NK-92 (cell line): Measurements from ENCODE around the gene PIP5K1C.
"Not testable (repeated sequence)": the region's sequence is repeated elsewhere in the genome, so short reads cannot be mapped to it uniquely, and the experiment has no call there.

Experiments used
- DNase-seq: peaks from one replicate; lab custom pipeline; 2025; ENCODE audit not compliant: unreplicated experiment; lab: John Stamatoyannopoulos, UW

Gene PIP5K1C

GRCh38 chr19:3661284-3662238 is 38.7 kb downstream of the PIP5K1C start:
- no peak for DNase-seq

DNA sequence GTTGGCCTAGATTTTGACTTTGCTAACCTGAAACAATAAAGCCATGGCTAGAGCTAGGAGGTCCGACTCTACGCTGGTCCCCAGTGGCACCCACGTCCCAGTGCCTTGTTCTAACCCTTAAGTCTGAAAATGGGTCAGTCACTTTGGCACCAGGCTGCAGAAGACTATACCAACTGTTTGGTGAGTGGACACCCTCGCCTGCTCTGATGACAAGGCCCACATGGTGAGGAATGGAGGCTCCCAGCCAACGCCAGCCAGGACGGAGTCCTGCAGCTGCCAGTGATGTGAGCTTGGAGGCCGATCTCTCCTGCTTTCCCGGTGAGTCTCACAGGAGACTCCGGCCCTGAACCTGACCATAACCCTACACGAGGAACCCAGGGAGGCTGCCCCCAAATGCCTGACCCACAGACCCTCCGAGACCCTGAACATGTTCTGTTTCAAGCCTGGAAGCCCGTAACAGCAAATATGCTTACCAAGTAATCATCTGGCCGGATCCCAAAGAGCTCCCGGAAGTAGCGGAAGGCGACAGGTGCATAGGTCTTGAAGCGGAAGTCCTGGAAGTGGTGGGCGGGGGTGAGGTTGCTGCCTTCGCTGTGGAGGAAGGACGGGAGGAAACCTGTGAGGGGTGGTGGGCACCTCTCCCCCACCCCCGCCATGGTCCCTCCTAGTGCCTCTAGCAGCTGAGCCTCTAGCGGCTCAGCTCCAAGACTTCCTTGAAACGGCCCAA is 39.6 kb downstream of the PIP5K1C start:
- DNase-seq = no peak

DNA sequence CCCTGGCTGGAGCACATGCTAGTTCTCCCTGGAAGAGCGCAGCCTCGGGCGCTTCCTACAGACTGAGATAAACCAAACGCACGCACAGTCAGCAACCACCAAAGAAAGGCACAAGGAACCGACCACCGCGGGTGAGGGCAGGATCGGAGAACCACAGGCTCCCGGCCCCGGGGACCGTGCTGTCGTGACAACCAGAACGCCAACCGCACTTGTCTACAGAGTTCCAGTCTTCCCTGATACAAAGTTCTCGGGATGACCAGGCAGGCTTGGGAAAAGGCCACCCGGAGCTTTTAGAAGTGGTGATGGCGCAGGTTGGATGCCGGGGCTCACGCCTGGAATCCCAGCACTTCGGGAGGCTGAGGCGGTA is 40.5 kb downstream of the PIP5K1C start:
- no peak for DNase-seq

DNA sequence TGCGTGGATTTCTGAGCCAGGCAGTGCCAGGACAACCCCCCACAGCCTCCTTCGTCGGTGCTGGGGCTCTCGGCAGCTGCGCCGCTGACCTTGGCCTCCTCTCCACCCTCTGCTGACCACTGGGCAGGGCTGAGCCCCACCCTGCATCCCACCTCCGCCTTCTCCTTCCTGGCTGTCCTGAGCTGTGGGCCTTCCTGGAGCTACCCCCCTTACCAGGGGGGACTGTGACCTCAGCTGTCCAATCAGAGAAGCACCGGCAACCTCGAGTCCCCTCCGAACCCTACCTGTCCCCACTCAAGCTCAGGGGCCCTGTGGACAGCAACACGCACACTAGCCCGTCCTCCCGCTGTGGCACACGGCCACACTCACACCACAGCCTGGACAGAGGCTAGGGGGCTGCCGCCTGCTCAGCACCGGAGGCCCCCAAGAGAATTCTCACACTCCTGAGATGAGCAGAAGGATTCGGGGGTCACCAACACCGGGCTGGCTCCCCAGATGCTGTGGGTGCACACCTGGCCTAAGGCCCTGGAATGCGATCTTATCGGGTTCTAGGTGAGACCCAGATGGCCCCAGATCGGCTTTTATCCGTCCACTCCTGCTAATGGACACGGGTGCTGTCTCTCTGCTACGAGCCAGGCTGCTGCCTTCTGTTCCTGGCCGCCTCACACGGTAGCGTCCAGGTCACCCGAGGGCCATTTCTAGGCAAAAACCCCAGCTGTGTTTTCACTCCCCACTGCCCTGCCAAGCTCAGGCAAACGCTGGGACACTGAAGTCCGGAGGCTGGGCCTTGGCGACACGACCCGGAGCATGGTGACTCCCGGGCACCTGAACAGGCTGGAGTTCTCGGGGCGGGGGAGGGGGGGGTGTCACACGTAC is 41.2 kb downstream of the PIP5K1C start:
- DNase-seq = no peak

GRCh38 chr19:3658004-3658869 is 42.0 kb downstream of the PIP5K1C start:
- DNase-seq = no peak

DNA sequence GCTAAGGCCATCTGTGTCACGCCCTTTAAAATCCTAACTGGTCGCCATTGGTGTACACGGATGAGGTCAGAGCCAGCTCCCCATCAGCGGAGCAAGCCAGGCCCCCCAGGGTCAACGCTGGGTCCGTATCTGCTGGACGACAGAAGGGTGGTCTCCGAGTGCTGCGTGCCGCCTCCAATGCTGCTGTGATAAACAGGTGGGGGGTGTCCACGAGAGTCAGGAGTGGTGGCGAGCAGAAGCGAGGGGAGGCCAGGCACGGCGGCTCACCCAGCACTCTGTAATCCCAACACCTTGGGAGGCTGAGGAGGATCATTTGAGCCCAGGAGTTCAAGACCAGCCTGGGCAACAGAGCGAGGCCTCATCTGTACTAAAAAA is 42.9 kb downstream of the PIP5K1C start:
- no peak for DNase-seq

- no peak for DNase-seq
Measured at GRCh38 chr19:3656747-3657394, 43.4 kb downstream of the PIP5K1C start.

DNA sequence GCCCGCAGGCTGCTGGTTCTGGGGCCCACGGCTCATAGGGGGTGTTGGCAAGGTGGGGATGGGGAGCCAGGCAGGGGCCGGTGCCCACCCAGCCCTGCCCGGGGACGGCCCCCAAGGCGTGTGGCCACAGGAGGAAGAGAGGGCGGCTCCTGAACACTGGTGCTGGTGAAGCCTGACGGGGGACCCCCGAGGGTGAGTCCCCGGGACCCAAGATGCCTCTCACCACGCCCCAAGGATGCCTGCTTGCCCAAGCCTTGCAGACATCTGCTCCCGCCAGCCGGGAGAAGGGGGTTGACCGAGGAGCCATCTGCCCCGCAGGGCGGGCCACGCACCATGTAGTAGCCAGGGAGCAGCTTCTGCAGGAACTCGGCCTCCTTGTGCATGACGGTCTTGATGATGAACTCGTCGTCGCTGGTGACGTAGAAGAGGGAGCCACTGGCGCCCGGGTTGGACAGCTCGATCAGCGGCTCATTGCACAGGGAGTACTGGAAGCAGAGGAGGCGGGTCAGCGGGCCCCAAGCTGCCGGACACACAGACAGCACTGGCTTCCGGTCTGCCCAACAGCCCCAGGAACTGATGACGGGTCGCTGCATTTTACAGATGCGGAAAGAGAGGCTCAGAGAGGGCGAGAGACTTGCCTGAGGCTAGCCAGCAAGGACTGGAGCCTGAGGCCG is 44.1 kb downstream of the PIP5K1C start:
- no peak for DNase-seq

- DNase-seq = no peak
Measured at GRCh38 chr19:3655402-3656072, 44.7 kb downstream of the PIP5K1C start.

GRCh38 chr19:3653865-3654513 is 46.3 kb downstream of the PIP5K1C start:
- no peak for DNase-seq

DNA sequence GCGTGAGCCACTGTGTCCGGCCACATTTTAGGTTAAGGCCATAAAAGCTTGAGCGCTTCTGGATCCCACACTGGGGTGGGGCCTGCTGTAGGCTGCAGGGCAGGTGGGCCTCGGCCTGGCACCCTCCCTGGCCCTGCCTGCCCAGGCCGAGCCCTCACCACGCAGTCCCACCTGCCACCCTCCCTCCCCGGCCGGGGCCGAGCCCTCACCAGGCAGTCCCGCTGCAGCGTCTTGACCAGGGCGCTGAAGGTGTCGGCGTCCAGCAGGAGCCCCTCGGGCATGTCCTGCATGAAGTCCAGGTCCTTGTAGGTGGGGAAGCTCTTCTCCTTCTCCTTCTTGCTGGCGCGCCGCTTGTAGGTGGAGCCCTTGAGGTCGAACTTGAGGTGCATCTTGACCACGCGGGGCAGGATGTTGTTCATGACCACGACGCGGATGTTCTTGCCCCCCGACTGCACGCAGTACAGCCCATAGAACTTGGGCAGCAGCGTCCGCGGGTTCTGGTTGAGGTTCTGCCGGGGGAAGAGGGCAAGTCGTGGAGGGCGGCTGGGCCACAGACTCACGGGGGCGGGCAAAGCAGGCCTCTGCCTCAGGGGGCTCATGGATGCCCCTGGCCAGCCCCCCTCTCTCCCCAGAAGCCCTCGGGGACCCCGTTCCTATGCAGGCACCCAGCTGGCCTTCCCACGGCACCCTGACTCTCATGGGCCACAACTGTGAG is 47.0 kb downstream of the PIP5K1C start:
- DNase-seq = no peak

DNA sequence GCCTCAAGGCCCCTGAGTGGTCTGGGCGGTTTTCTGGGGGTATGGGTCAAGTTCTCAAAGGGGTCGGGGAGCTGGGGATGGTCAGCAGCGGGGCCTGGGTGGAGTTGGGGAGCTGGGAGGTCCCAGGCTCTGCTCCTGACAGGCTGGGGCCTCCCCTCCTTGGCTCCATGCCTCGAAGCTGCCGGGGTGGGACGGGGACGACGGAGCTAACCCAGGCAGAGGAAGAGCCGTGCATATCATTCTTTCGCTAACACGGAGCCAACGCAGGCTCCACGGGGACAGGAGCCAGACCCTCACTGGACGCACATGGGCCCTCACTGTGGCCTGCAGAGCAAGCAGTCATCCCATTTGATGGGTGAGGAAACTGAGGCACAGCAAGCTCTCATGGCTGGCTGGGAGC is 47.8 kb downstream of the PIP5K1C start:
- no peak for DNase-seq

DNA sequence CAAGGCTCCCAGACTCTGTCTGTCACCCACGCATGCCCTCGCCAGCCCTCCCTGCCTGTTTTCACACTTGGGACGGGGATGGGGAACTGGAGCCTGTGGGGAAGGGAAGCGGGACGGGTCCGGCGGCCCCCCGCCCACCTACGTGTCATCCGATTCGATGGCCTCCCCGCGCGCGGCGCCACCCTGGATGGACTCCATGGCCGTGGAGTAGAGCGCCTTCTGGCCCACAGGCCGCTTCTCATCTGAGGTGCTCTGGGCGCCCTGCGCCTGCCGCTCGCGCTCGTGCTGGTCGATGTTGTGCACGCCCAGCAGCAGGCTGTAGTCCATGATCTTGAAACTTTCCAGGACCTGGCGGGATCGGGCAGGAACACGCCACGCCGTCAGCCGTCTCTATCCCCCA is 48.6 kb downstream of the PIP5K1C start:
- no peak for DNase-seq

DNA sequence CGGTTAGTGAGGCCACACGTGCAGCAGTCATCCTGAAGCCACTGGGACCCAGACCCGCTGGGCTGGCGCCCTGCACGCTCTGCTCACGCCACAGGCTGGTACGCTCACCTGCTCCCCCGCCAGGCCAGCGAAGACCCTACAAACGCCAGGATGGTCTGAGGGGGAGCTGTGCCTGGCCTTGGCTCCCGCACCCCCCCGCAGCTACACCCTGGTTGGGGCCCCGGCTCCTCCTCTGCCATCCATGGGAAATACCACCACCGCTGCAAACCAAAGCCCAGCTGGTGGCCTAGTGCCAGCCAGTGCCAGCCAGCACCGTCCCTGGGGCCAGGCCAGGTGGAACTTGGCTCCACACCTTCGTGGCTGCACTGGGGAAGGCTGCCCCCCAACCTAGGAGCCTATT is 50.4 kb downstream of the PIP5K1C start:
- DNase-seq = no peak

- no peak for DNase-seq
Measured at GRCh38 chr19:3648037-3648905, 52.0 kb downstream of the PIP5K1C start.

DNA sequence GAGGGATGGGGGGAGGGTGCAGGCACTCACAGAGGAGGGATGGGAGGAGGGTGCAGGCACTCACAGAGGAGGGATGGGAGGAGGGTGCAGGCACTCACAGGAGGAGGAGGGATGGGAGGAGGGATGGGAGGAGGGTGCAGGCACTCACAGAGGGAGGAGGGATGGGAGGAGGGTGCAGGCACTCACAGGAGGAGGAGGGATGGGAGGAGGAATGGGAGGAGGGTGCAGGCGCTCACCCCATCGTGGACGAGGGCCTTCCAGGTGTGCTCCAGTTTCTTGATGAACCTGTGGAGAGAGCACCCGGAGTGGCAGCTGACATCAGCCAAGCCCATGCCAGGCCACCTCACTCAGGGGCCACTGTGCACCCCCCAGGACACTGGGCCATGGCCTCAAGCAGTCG is 53.2 kb downstream of the PIP5K1C start:
- not testable (repeated sequence) for DNase-seq
